Heart right ventricle (tissue), 16 donors: ENCODE measurements around the gene ADAMTS6. TPM values are rescaled to one million over a fixed set of nuclear protein-coding genes. Genes with fewer than 3 reads are reported as not detected.

ENCODE experiments used
- ATAC-seq, 8 donors: fragments of 200-7000 bp; cut with Tn5 transposase; one replicate each; pipeline ENCODE4 v1.9.1; 2020; ENCODE audit warnings: mild to moderate bottlenecking in 8 of 8, moderate library complexity in 8 of 8, moderate number of reproducible peaks in 1 of 8
- DNase-seq, 2 donors: peaks; one replicate each; pipeline ENCODE4 v3.0.0-alpha.2; 2020
- H3K27ac ChIP-seq, 10 donors: fragments of 200-600 bp; sonication (generic) in 2 of 10; one replicate each; pipeline versions ENCODE4 v1.5.0 to v1.8.0; 2020 to 2022; ENCODE audit warnings: mild to moderate bottlenecking in 3 of 10
- H3K27me3 ChIP-seq, 7 donors: fragments of 200-600 bp; one replicate each; pipeline ENCODE4 v1.8.0; 2021 to 2022; ENCODE audit warnings: mild to moderate bottlenecking in 2 of 7
- H3K36me3 ChIP-seq, 9 donors: fragments of 200-600 bp; sonication (generic) in 1 of 9; one replicate each; pipeline versions ENCODE4 v1.5.0 to v1.8.0; 2020 to 2022; ENCODE audit warnings: mild to moderate bottlenecking in 2 of 9
- H3K4me1 ChIP-seq, 9 donors: fragments of 200-600 bp; sonication (generic) in 1 of 9; one replicate each; pipeline versions ENCODE4 v1.5.0 to v1.8.0; 2020 to 2022; ENCODE audit warnings: mild to moderate bottlenecking in 4 of 9
- H3K4me3 ChIP-seq, 10 donors: fragments of 200-600 bp; sonication (generic) in 2 of 10; one replicate each; pipeline versions ENCODE4 v1.5.0 to v1.8.0; 2020 to 2022; ENCODE audit warnings: mild to moderate bottlenecking in 7 of 10, moderate library complexity in 2 of 10
- H3K9me3 ChIP-seq, 11 donors: fragments of 200-600 bp in 10 of 11; sonication (generic) in 2 of 11; one replicate each; pipeline versions ENCODE4 v1.5.0 to v1.8.0; 2013 to 2022; ENCODE audit warnings: mild to moderate bottlenecking in 2 of 11, control low read depth in 1 of 11, moderate library complexity in 1 of 11
- WGBS, 2 donors: extraction: QIAGEN DNeasy Blood & Tissue Kit; methylation state at CpG; one replicate each; pipeline ENCODE4 v1.1.7; 2013; ENCODE audit warnings: inconsistent platforms in 1 of 2; 5-methylcytosine and 5-hydroxymethylcytosine counted together
- intact Hi-C, 10 donors: fragments of 100-400 bp; cut with DNase I; formaldehyde crosslinking; loops; one replicate each; pipeline versions ENCODE4 v1.11.1 to v1.14.2; 2022
- polyA plus RNA-seq, 2 donors: library from polyadenylated mRNA; stranded (reverse); fragments of 200-250 nt; gene quantifications; one replicate each; pipeline ENCODE4 v1.2.3, GENCODE V29; 2013
- total RNA-seq, 10 donors: library from RNA; stranded (reverse); fragmentation: NEBNext Ultra II Directional in 3 of 10; extraction: Animal tissue kit (Norgen Biotek cat#: 25700) in 3 of 10; gene quantifications; one replicate each; pipeline versions ENCODE4 v1.2.1 to v1.2.4, GENCODE V29; 2021 to 2023
- TF ChIP-seq, protein P1 (sequence below), 9 donors: fragments of 200-600 bp; sonication (generic) in 2 of 9; IDR thresholded peaks; one replicate each; pipeline versions ENCODE4 v1.5.0 to v1.8.0; 2021 to 2022; ENCODE audit warnings: antibody characterized with exemption in 9 of 9, mild to moderate bottlenecking in 5 of 9, moderate library complexity in 1 of 9
- donor health status: Arrhythmogenic right ventricular cardiomyopathy.
- donor health status: ischemic (EF 13 %, LVEDD 7.1; RV severe dilation, severe dysfunction).
- donor health status: healthy with polysubstance abuse.
- donor health status: DM: no; HTN: yes; CAD: no.
- donor health status: DM: no; HTN: no; CAD: no.
- donor health status: ischemic (EF 25% LVEDD 6.9; RV normal size, moderate dysfunction).
- donor health status: ischemic (EF 25% LVEDD 5.7; RV mildly dilated, moderate dysfunction).
- donor health status: healthy.
- donor health status: DM: yes; HTN: yes; CAD: no.
- donor health status: Ischemic cardiomyopathy.
- donor health status: ischemic (EF 35%, LVEDD 5.7; RV mildly dilated, moderate dysfunction).
- donor health status: nonischemic (EF 11% LVEDD 7.7; RV severe dilation, severe dysfunction).
- donor health status: DM: yes; HTN: yes; CAD: no.
- donor health status: PGD.
- donor health status: ischemic (EF 29% LVEDD 5.4; RV normal size, mild dysfunction).
- donor health status: nonischemic (EF 23%, LVEDD 6.1; RV moderate dilation, normal function).

ADAMTS6 gene
- total and polyA plus RNA-seq, 12 donors: 0.25 to 4.1 (median 2.1) TPM

DNA sequence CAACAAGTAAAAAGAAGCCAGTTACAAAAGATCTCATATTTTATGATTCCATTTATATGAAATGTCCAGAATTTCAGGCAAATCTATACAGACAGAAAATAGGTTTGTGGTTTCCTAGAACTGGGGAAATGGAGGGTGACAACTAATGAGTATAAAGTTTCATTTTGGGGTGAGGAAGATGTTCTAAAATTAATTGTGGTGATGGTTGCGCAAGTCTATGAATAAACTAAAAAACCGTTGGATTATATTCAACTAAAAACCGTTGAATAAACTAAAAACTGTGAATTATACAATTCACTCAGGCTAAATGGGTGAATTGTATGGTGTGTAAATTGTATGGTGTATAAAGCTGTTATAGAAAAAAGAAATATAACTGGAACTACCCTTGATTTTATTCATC is 47.6 kb downstream of the ADAMTS6 start:
- no peaks in the 10 kb centered on the region for H3K27me3 ChIP-seq
- TF ChIP-seq, protein P1, sequence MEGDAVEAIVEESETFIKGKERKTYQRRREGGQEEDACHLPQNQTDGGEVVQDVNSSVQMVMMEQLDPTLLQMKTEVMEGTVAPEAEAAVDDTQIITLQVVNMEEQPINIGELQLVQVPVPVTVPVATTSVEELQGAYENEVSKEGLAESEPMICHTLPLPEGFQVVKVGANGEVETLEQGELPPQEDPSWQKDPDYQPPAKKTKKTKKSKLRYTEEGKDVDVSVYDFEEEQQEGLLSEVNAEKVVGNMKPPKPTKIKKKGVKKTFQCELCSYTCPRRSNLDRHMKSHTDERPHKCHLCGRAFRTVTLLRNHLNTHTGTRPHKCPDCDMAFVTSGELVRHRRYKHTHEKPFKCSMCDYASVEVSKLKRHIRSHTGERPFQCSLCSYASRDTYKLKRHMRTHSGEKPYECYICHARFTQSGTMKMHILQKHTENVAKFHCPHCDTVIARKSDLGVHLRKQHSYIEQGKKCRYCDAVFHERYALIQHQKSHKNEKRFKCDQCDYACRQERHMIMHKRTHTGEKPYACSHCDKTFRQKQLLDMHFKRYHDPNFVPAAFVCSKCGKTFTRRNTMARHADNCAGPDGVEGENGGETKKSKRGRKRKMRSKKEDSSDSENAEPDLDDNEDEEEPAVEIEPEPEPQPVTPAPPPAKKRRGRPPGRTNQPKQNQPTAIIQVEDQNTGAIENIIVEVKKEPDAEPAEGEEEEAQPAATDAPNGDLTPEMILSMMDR (IDR thresholded peaks at IDR 0.05): no peak
- DNase-seq: no peak
- H3K4me3 ChIP-seq: no peak overlapping the region
- no peak overlapping the region for H3K27ac ChIP-seq
- intact Hi-C loops: no loop called here
- 92 to 96% methylated on average over 3 of the region's 3 CpGs for WGBS, 2 donors
- no peaks in the 10 kb centered on the region for H3K36me3 ChIP-seq
- no peak for ATAC-seq
- H3K4me1 ChIP-seq: no peaks in the 10 kb centered on the region
- H3K9me3 ChIP-seq: no peaks in the 10 kb centered on the region

DNA sequence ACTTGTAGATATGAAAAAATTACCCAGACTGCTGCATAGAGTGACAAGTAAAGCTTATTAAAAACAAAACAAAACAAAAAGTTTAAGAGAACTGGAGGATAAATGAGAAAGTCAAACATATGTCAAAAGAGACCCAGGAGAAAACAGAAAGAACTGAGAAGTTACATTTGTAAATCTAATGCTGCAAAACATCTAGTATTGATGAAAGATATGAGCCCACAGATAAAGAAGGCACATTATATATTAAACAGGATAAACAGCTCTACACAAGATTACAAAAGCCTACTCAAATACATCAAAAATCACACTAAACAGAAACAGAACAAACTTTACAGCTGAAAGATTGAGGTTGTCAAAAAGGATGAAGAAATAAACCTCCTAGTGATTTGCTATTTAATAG is 55.1 kb downstream of the ADAMTS6 start:
- intact Hi-C loops: no loop called here
- no peak for ATAC-seq
- peaks cover 0 to 8% (median under 1%) of the 10 kb centered on the region in 11 donors for H3K9me3 ChIP-seq

DNA sequence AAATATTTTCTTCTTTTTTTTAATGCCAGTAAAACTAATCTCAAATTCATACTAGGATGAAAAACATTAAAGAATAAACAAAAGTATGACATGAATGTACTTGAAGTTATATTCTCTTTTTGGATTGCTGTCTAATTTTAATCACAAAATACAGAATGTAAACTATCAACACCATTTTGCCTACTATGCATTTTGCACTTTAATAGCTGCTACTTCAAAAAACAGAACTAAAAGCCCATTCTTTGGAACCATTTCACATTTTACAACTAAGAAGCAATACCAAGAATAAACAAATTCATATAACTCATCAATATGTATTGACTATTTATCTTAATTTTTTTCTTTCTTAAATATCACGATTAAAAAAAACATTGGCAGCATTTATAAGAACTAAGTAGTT is 58.1 kb downstream of the ADAMTS6 start:
- WGBS, 2 donors: 77 to 82% methylated on average over 1 of the region's 1 CpG
- TF ChIP-seq, protein P1 (IDR thresholded peaks at IDR 0.05): no peak

More for the DNA sequence above, 55.1 kb downstream of the ADAMTS6 start:
- DNase-seq: no peak
- H3K27ac ChIP-seq: no peak overlapping the region
- H3K4me1 ChIP-seq: no peaks in the 10 kb centered on the region
- no peaks in the 10 kb centered on the region for H3K27me3 ChIP-seq
- no peaks in the 10 kb centered on the region for H3K36me3 ChIP-seq
- TF ChIP-seq, protein P1 (IDR thresholded peaks at IDR 0.05): no peak
- H3K4me3 ChIP-seq: no peak overlapping the region

DNA sequence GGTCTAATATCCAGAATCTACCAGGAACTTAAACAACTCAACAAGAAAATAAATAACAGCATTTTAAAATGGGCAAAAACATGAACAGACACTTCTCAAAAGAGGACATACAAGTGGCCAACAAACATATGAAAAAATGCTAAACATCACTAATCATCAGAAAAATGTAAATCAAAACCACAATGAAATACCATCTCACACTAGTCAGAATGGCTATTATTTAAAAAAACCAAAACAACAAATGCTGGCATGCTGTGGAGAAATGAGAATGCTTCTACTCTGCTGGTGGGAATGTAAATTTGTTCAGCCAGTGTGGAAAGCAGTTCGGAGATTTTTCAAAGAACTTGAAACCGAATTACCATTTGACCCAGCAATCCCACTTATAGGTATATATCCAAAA is 63.1 kb downstream of the ADAMTS6 start:
- Histone ChIP-seq H3K9me3 (peaks cover 0 to 62% (median 39%) of the 10 kb centered on the region in 11 donors), H3K4me3 (no peak overlapping the region), H3K36me3 (peaks cover 0 to 18% (median 0%) of the 10 kb centered on the region in 9 donors), H3K27ac (no peak overlapping the region), H3K27me3 (no peaks in the 10 kb centered on the region), H3K4me1 (no peaks in the 10 kb centered on the region)
- intact Hi-C loops: no loop called here
- no peak for DNase-seq
- TF ChIP-seq, protein P1 (IDR thresholded peaks at IDR 0.05): no peak
- 95 to 97% methylated on average over 2 of the region's 2 CpGs for WGBS, 2 donors
- ATAC-seq: no peak

More for the DNA sequence above, 58.1 kb downstream of the ADAMTS6 start:
- H3K9me3 ChIP-seq: peaks cover 0 to 38% (median 22%) of the 10 kb centered on the region in 11 donors
- no peak overlapping the region for H3K27ac ChIP-seq
- DNase-seq: no peak
- no peak for ATAC-seq
- peaks cover 0 to 18% (median 0%) of the 10 kb centered on the region in 9 donors for H3K36me3 ChIP-seq
- H3K4me3 ChIP-seq: no peak overlapping the region
- intact Hi-C loops: no loop called here
- H3K27me3 ChIP-seq: no peaks in the 10 kb centered on the region
- no peaks in the 10 kb centered on the region for H3K4me1 ChIP-seq
